ENCODE results near the gene PDIK1L.

The PDIK1L gene

DNA sequence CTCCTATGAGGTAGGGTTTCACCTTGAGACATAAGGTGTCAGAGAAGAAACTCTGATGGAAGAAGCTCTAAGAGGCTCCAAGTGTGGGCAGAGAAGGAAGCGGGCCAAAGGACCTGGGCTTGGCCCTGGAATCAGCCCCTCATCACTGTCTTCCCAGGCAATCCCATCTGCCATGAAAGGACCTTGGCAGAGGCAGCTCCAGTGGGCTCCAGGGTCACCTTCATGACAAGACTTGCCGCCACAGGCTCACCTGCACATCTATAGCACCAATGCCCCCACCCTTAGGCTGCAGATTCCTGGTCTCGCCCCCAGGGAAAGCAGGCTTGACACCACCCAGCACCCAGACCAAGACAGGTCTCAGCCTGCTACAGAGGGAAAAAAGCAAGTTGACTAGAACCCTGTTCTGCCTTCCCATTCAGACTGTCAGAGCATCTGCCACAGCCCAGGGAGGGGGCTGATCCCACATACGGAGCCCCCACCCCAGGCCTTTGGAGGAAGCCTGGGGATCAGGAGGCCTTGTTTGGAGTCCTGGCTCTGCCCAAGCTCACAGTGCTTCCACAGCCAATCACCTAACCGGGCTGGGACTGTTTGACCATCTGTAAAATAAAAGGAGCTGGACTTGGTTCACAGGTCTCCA lies 46.8 kb downstream of the PDIK1L start:
- no peak for DNase-seq

DNA sequence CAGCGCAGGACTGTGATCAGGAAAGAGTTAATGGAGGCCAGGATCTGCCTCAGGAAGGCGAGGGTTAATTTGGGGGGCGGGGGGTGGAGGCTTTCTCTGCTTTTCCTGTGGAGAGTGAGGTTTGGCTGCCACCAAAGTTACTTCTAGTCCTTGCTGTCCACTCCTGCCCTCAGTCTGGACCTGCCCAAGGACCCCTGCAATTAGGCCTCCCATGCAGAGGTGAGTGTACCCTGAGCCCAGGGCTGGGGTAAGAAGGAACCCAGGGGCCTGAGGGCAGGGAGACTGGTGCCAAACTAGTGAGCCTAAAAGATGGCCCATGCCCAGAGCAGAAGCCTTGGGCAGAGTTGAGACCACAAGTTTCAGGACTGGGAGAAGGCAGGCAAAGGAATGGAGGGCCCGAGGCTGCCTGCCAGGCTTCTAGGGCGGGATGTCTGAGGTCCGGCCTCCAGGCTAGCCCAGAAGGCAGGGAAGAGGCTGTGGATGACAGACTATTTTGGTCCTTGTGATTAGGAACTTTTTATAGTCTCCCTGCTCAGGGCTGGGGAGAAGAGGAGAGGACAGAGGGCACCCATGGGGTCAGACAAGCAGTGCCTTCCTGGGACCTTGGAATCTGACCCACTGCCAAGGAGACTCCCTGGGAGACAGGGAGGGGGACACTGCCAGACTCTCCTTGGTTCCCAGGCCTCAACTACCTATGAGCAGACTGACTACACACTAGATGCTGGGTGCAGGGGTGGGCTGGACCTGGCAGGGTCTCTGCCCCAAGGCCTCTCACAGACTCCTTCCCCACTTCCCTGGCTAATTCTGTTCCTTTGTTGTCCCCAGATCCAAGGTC lies 47.5 kb downstream of the PDIK1L start, which contains the start of gene FAM110D:
Gene FAM110D (plus strand): TSS at position 172 of the 835 bp plus-strand sequence. CDS start 2,213 bp downstream, outside the sequence.
- no peak for DNase-seq

GRCh38 chr1:26159743-26160039 lies 48.1 kb downstream of the PDIK1L start:
- no peak for DNase-seq

GRCh38 chr1:26160527-26161414 lies 49.1 kb downstream of the PDIK1L start:
- no peak for DNase-seq

DNA sequence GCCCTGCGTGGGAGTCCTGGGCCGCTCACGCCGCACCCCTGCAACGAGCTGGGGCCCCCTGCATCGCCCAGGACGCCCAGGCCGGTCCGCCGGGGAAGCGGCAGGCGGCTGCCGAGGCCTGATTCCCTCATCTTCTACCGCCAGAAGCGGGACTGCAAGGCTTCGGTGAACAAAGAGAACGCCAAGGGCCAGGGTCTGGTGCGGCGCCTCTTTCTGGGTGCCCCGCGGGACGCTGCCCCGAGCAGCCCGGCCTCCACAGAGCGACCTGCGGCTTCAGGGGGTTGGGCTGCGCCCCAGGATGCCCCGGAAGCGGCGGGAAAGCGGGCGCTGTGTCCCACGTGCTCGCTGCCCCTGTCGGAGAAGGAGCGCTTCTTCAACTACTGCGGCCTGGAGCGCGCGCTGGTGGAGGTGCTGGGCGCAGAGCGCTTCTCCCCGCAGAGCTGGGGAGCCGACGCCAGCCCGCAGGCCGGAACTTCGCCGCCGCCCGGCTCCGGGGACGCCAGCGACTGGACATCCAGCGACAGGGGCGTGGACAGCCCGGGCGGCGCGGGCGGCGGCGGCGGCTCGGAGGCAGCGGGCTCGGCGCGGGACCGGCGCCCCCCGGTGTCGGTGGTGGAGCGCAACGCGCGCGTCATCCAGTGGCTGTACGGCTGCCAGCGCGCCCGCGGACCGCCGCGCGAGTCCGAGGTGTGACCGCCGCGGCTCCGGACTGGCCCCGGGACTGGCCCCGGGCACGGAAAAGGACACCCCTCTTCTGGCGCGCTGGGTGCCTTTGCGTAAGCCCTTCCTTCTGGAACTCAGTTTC lies 50.0 kb downstream of the PDIK1L start:
- DNase-seq: peak; percentile 44 to 57

GRCh38 chr1:26162220-26162709 lies 50.6 kb downstream of the PDIK1L start:
- DNase-seq: no peak

DNA sequence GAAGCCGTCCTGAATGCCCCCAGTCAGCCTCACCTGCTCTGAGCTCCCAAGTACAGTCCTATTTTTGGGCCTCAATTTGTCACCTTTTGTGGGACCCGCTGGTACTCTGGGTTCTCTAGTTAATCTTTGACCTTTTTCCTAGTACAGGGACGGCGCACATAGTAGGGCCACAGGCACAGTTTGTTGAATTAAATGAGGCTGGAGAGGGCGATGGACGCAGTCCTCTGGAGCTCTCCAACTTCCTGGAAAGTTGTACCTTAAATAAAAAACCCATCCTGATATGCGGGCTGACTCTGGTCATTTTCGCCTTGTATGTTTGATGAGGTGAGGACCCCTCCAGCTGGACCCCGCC lies 52.0 kb downstream of the PDIK1L start:
- DNase-seq: no peak

DNA sequence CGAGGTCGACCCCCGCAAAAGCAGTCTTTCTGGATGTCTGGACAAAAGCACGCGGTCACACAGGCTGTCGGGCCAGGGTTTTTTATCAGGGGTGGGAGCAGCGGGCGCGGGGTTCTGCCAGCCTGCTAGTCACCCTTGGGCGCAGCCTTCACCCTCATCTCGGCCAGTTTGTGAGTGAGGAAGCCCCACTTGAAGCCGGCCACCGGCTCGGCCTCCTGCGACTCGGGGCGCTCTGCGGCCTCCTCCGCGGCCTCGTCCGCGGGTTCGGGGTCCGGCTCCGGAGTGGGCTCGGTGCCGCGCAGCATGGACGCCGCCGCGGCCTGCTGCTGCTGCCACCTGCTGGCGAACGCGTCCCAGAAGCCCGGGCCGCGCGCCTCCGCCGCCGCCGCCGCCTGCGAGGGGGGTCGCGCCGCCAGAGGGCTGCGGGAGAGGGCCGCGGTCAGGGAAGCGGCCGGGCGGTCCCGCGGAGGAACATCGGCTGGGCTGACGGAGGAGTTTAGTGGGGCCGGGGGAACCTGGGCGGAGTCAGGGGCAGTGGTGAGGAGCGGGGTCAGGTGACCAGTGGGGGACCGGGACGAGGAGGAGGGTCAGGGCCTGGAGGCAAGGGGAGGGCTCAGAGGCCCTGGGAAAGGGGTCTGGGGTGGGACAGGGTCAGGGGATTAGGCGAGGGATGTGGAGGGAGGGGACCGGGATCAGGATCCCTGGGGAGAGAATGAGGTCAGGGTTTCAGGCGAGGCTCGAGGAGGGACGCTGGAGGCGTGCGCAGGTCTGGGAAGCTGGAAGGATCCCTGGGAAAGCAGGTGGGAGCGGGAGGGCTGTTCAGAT lies 52.6 kb downstream of the PDIK1L start:
- no peak for DNase-seq

DNA sequence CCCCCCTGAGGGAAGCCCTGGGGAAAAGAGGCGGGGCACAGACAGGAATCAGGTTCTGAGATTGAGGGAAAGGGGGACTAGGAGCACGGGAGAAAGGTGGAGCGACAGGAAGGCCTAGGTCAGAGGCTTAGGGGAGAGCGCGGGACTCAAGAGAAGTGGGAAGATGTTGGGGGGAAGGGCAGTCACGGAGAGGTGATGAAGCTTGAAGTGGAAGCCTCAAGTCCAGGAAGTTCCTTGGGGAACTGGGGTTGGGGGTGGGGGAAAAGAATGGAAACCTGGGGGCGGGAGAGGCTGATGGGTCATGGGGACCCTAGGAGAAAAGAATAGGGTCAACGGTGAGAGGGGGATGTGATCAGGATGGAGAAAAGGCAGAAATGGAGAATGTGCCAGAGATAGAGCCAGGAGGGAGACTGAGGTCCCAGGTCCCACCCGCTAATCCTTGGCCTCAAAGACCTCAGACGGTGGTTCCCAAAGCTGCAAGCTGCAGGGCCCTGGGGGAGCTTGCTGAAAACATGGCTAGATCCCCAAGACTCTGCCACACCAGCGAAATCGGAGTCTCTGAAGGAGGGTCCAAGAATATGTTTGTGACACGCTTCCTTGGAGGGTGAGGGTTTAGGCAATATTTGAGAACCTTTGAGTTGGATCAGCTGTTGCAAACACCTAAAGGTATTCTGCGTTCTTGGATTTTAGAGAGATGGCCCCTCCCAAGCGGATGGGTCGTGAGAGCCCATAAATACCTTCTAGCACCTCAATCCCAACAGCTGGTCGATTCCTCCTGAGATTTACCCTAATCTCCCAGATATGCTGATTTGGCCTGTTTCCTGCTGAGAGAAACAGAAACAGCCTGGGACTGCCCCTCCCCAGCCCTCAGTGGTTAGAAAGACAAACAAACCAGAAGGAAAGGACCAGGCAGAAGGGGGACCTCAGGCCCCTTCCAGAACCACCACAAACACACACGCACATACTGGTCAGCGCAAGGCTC lies 53.5 kb downstream of the PDIK1L start:
- DNase-seq: no peak

GRCh38 chr1:26166719-26167281 lies 55.2 kb downstream of the PDIK1L start:
- no peak for DNase-seq

- no peak for DNase-seq
Measured at GRCh38 chr1:26168410-26169197, 57.0 kb downstream of the PDIK1L start, which contains the start of gene C1orf232. C1orf232 (minus strand) TSS chr1:26168963; CDS start chr1:26168499, 464 bp downstream.

GRCh38 chr1:26169198-26169554 lies 57.6 kb downstream of the PDIK1L start:
- DNase-seq: no peak

DNA sequence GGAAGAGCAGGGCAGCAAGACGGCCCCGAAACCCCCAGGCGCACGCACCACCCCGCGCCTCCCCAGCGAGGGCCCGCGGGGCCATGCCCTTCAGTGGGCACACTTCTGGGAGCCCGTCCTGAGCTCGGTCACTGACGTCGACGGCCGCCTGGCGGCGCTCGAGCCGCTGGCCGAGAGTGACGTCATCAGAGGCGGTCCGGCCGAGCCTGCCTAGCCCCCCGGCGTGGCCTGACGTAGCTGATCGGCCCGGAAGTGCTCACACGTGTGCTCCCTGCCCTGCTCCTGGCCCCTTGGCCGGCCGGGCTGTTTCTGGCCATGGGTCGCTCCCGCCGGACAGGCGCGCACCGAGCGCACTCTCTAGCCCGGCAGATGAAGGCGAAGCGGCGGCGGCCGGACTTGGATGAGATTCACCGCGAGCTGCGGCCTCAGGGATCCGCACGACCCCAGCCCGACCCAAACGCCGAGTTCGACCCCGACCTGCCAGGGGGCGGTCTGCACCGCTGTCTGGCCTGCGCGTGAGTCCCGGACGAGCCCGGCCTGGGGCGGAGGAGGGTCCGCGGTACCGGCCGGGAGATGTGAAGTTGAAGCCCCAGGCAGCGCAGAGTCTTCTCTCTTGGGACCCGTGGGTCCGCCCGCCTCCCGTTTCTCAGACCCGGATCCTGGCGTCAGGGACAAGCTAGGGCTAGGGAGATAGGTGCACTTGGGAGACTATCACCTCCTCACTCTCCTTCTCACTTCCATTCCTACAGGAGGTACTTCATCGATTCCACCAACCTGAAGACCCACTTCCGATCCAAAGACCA lies 58.2 kb downstream of the PDIK1L start, which contains the start of gene ZNF593:
Gene ZNF593 (plus strand): TSS at position 240 of the 803 bp plus-strand sequence. CDS start 76 bp downstream, at position 316.
- DNase-seq: peak; percentile 87 to 94

- no peak for DNase-seq
Measured at GRCh38 chr1:26170472-26170821, 58.8 kb downstream of the PDIK1L start.

GRCh38 chr1:26171084-26172072 lies 59.8 kb downstream of the PDIK1L start, which contains the start of gene ZNF593OS:
ZNF593OS (minus strand) TSS chr1:26171832; CDS start chr1:26171661, 171 bp downstream.
- no peak for DNase-seq
